ENCODE data around the gene CDKL5.

CDKL5 gene

GRCh38 chrX:18652636-18653035, 227.2 kb downstream of the CDKL5 start:
- DNase-seq = no peak

- DNase-seq = peak in 1 of 2 experiments; percentile 21
Observed at GRCh38 chrX:18654875-18655836, 229.7 kb downstream of the CDKL5 start.

GRCh38 chrX:18661273-18661672, 235.9 kb downstream of the CDKL5 start:
- no peak for DNase-seq

- no peak for DNase-seq
Observed at GRCh38 chrX:18664947-18665346, 239.5 kb downstream of the CDKL5 start.

GRCh38 chrX:18666614-18667013, 241.2 kb downstream of the CDKL5 start:
- no peak for DNase-seq

- DNase-seq = no peak
Observed at GRCh38 chrX:18668071-18668835, 242.8 kb downstream of the CDKL5 start.

- no peak for DNase-seq
Observed at GRCh38 chrX:18672008-18672407, 246.6 kb downstream of the CDKL5 start, which contains the start of gene RS1. Gene RS1, minus strand, starts transcription at chrX:18672108. Its CDS starts 40 bp downstream, at chrX:18672068.

GRCh38 chrX:18674417-18674787, 249.0 kb downstream of the CDKL5 start:
- no peak for DNase-seq

- peak; percentile 50 to 52 for DNase-seq
Observed at GRCh38 chrX:18674788-18675735, 249.7 kb downstream of the CDKL5 start.

GRCh38 chrX:18676050-18676449, 250.6 kb downstream of the CDKL5 start:
- no peak for DNase-seq

- no peak for DNase-seq
Observed at GRCh38 chrX:18676470-18676869, 251.1 kb downstream of the CDKL5 start.

- no peak for DNase-seq
Observed at GRCh38 chrX:18677161-18677869, 251.9 kb downstream of the CDKL5 start.

GRCh38 chrX:18681996-18682395, 256.6 kb downstream of the CDKL5 start:
- DNase-seq = no peak

GRCh38 chrX:18682979-18683387, 257.6 kb downstream of the CDKL5 start:
- DNase-seq = no peak

GRCh38 chrX:18687856-18688495, 262.6 kb downstream of the CDKL5 start:
- DNase-seq = no peak

GRCh38 chrX:18691431-18691830, 266.0 kb downstream of the CDKL5 start:
- DNase-seq = no peak

- DNase-seq = no peak
Observed at GRCh38 chrX:18692541-18692940, 267.1 kb downstream of the CDKL5 start.

GRCh38 chrX:18696653-18697052, 271.2 kb downstream of the CDKL5 start:
- no peak for DNase-seq

GRCh38 chrX:18698737-18699650, 273.6 kb downstream of the CDKL5 start:
- peak in 1 of 2 experiments; percentile 54 for DNase-seq

All from NCI-H2081 (cell line).